ENCODE results near the gene OLR1. TPM values are rescaled to one million over a fixed set of nuclear protein-coding genes. Genes with fewer than 3 reads are reported as not detected.

The OLR1 gene
- total and polyA plus RNA-seq, 7 donors = 0.10 to 3.3 (median 0.76) TPM; not detected in 3

- no peaks in the 10 kb centered on the region for H3K9me3 ChIP-seq
- H3K36me3 ChIP-seq = no peaks in the 10 kb centered on the region
- no peak overlapping the region for H3K4me3 ChIP-seq
- 86 to 89% methylated on average over 7 of the region's 7 CpGs for WGBS, 2 donors
- H3K4me1 ChIP-seq = no peaks in the 10 kb centered on the region
- H3K27ac ChIP-seq = no peak overlapping the region
- TF ChIP-seq EP300 (IDR thresholded peaks at IDR 0.05) (no peak), CTCF (IDR thresholded peaks at IDR 0.05) (no peak), POLR2AphosphoS5 (IDR thresholded peaks at IDR 0.05) (no peak), POLR2A (IDR thresholded peaks at IDR 0.05) (no peak)
- no peaks in the 10 kb centered on the region for H3K27me3 ChIP-seq
- no peak for DNase-seq
- intact Hi-C loops (cut with DNase I) = no loop called here
Measured at GRCh38 chr12:10115890-10116289, 56.0 kb downstream of the OLR1 start.

GRCh38 chr12:10115311-10115710, 56.6 kb downstream of the OLR1 start:
- DNase-seq = no peak
- 89 to 92% methylated on average over 15 of the region's 15 CpGs for WGBS, 2 donors
- no peak for TF ChIP-seq CTCF (IDR thresholded peaks at IDR 0.05)
- no peak for TF ChIP-seq POLR2A (IDR thresholded peaks at IDR 0.05)
- TF ChIP-seq EP300 (IDR thresholded peaks at IDR 0.05) = no peak
- no peak for TF ChIP-seq POLR2AphosphoS5 (IDR thresholded peaks at IDR 0.05)
- Histone ChIP-seq H3K27me3 (no peaks in the 10 kb centered on the region), H3K36me3 (no peaks in the 10 kb centered on the region), H3K9me3 (no peaks in the 10 kb centered on the region), H3K4me1 (no peaks in the 10 kb centered on the region), H3K27ac (no peak overlapping the region), H3K4me3 (no peak overlapping the region)
- intact Hi-C loops (cut with DNase I) = no loop called here

- Histone ChIP-seq H3K4me3 (no peak overlapping the region), H3K9me3 (no peaks in the 10 kb centered on the region), H3K36me3 (no peaks in the 10 kb centered on the region), H3K4me1 (no peaks in the 10 kb centered on the region), H3K27me3 (no peaks in the 10 kb centered on the region), H3K27ac (no peak overlapping the region)
- TF ChIP-seq POLR2AphosphoS5 (IDR thresholded peaks at IDR 0.05) (no peak), EP300 (IDR thresholded peaks at IDR 0.05) (no peak), CTCF (IDR thresholded peaks at IDR 0.05) (no peak), POLR2A (IDR thresholded peaks at IDR 0.05) (no peak)
- no peak for DNase-seq
- intact Hi-C loops (cut with DNase I) = no loop called here
- 24 to 68% methylated on average over 1 of the region's 1 CpG for WGBS, 2 donors
Measured at GRCh38 chr12:10113920-10114319, 58.0 kb downstream of the OLR1 start.

GRCh38 chr12:10113075-10113474, 58.9 kb downstream of the OLR1 start:
- no peaks in the 10 kb centered on the region for H3K9me3 ChIP-seq
- intact Hi-C loops (cut with DNase I) = no loop called here
- no peak for DNase-seq
- TF ChIP-seq POLR2AphosphoS5 (IDR thresholded peaks at IDR 0.05) (no peak), EP300 (IDR thresholded peaks at IDR 0.05) (no peak), CTCF (IDR thresholded peaks at IDR 0.05) (no peak), POLR2A (IDR thresholded peaks at IDR 0.05) (no peak)
- WGBS, 2 donors = 92 to 95% methylated on average over 1 of the region's 1 CpG
- H3K4me3 ChIP-seq = no peak overlapping the region
- no peaks in the 10 kb centered on the region for H3K27me3 ChIP-seq
- H3K27ac ChIP-seq = no peak overlapping the region
- no peaks in the 10 kb centered on the region for H3K36me3 ChIP-seq
- H3K4me1 ChIP-seq = no peaks in the 10 kb centered on the region

GRCh38 chr12:10111451-10111850, 60.5 kb downstream of the OLR1 start:
- Histone ChIP-seq H3K4me3 (no peak overlapping the region), H3K9me3 (no peaks in the 10 kb centered on the region), H3K27ac (no peak overlapping the region), H3K36me3 (no peaks in the 10 kb centered on the region), H3K27me3 (no peaks in the 10 kb centered on the region), H3K4me1 (no peaks in the 10 kb centered on the region)
- 92 to 95% methylated on average over 38 of the region's 38 CpGs for WGBS, 2 donors
- DNase-seq = no peak
- intact Hi-C loops (cut with DNase I) = no loop called here
- TF ChIP-seq EP300 (IDR thresholded peaks at IDR 0.05) (no peak), CTCF (IDR thresholded peaks at IDR 0.05) (no peak), POLR2AphosphoS5 (IDR thresholded peaks at IDR 0.05) (no peak), POLR2A (IDR thresholded peaks at IDR 0.05) (no peak)
